ENCODE results near the gene OR10D3. TPM values are rescaled to one million over a fixed set of nuclear protein-coding genes. Genes with fewer than 3 reads are reported as not detected.
"Not testable (repeated sequence)": the region's sequence is repeated elsewhere in the genome, so short reads cannot be mapped to it uniquely, and the experiment has no call there.

OR10D3 gene
- not detected for total RNA-seq

GRCh38 chr11:124183068-124183467, at the start of gene OR10D3:
Gene OR10D3, plus strand, starts transcription at chr11:124183345. Its CDS starts 1,925 bp downstream, at chr11:124185270.
- peaks cover 29% of the 10 kb centered on the region for H3K27me3 Mint-ChIP-seq
- H3K9me3 Mint-ChIP-seq: no peaks in the 10 kb centered on the region
- ATAC-seq (replicated peaks): no peak
- no peak within 1 kb of the TSS for H3K4me3 Mint-ChIP-seq
- H3K36me3 Mint-ChIP-seq (ENCODE audit: low read depth): no peaks in the 10 kb centered on the region
- no peak within 1 kb of the TSS for H3K27ac Mint-ChIP-seq
- H3K4me1 Mint-ChIP-seq: no peaks in the 10 kb centered on the region

DNA sequence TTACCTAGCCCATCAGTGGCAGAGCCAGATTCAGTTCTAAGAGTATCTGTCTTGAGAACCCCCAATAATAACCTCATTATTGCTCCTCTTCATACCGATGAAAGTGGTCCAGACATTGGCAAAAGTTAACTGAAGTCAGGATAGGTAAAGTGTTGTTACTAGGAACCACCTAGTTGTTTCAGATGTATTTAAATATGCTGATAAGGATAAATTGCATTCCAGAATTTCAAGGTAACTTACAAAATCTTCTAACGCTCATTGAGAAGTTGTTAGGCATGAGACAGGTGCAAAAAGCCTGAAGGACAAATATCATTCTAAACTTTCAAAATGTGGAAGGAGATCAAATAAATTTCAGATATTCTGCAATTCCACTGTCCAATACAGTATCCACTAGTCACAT, 40.1 kb upstream of the OR10D3 start:
- Mint-ChIP-seq H3K9me3 (no peaks in the 10 kb centered on the region), H3K36me3 (ENCODE audit: low read depth) (peaks cover 15% of the 10 kb centered on the region), H3K27me3 (no peaks in the 10 kb centered on the region), H3K4me3 (no peak overlapping the region), H3K27ac (no peak overlapping the region), H3K4me1 (no peaks in the 10 kb centered on the region)
- ATAC-seq (replicated peaks): no peak

DNA sequence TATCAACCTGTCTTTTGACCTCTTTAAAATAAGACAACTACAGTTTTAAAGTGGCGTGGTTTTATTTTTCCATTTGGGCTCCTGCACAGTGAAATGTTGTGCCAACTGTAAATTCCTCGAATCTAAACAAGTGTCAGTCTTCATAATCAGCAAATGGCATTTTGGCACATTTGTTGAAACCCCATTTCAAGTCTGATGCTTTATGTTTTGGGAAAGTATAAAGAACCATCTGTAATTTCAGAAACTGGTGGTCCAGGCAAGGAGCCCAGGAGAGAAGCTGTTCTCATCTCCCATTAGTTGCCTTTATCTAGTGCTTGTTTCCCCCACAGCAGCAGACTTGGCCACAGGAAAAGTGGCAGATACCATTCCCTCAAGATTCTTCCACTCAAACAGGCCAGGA, 35.2 kb upstream of the OR10D3 start:
- H3K4me3 Mint-ChIP-seq: no peak overlapping the region
- H3K4me1 Mint-ChIP-seq: no peaks in the 10 kb centered on the region
- H3K36me3 Mint-ChIP-seq (ENCODE audit: low read depth): no peaks in the 10 kb centered on the region
- H3K27me3 Mint-ChIP-seq: no peaks in the 10 kb centered on the region
- no peaks in the 10 kb centered on the region for H3K9me3 Mint-ChIP-seq
- ATAC-seq (replicated peaks): no peak
- H3K27ac Mint-ChIP-seq: no peak overlapping the region

GRCh38 chr11:124150684-124151083, 32.5 kb upstream of the OR10D3 start:
- Mint-ChIP-seq H3K27me3 (no peaks in the 10 kb centered on the region), H3K4me3 (no peak overlapping the region), H3K36me3 (ENCODE audit: low read depth) (no peaks in the 10 kb centered on the region), H3K27ac (no peak overlapping the region), H3K9me3 (no peaks in the 10 kb centered on the region), H3K4me1 (no peaks in the 10 kb centered on the region)
- no peak for ATAC-seq (replicated peaks)

- ATAC-seq (replicated peaks): no peak
- no peak overlapping the region for H3K4me3 Mint-ChIP-seq
- H3K4me1 Mint-ChIP-seq: no peaks in the 10 kb centered on the region
- H3K27me3 Mint-ChIP-seq: peaks cover 4% of the 10 kb centered on the region
- no peak overlapping the region for H3K27ac Mint-ChIP-seq
- no peaks in the 10 kb centered on the region for H3K36me3 Mint-ChIP-seq (ENCODE audit: low read depth)
- no peaks in the 10 kb centered on the region for H3K9me3 Mint-ChIP-seq
These were observed 30.3 kb upstream of the OR10D3 start for GRCh38 chr11:124152770-124153407.

GRCh38 chr11:124153821-124154220, 29.3 kb upstream of the OR10D3 start:
- H3K4me3 Mint-ChIP-seq: no peak overlapping the region
- no peak for ATAC-seq (replicated peaks)
- peaks cover 8% of the 10 kb centered on the region for H3K27me3 Mint-ChIP-seq
- no peaks in the 10 kb centered on the region for H3K9me3 Mint-ChIP-seq
- no peaks in the 10 kb centered on the region for H3K36me3 Mint-ChIP-seq (ENCODE audit: low read depth)
- no peak overlapping the region for H3K27ac Mint-ChIP-seq
- H3K4me1 Mint-ChIP-seq: no peaks in the 10 kb centered on the region

DNA sequence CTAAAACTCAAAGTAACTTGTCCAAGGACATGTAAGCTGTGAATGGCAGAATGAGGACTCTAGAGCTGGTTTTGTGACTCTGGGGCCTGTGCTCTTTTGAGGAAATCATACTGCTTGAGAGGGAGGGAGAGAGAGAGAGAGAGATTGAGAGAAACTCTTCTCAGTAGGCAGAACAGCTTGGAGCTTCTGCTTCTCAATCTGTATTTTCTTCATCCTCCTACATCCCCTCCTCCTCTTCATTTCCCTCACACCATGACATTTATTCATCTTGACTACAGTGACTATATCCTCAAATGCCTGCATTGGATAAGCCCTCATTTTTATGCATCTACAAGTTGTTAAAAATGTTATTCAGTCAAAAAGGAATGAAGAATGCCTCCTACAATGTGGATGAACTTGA, 23.7 kb upstream of the OR10D3 start:
- H3K9me3 Mint-ChIP-seq: no peaks in the 10 kb centered on the region
- no peaks in the 10 kb centered on the region for H3K36me3 Mint-ChIP-seq (ENCODE audit: low read depth)
- no peak for ATAC-seq (replicated peaks)
- no peaks in the 10 kb centered on the region for H3K4me1 Mint-ChIP-seq
- no peak overlapping the region for H3K4me3 Mint-ChIP-seq
- H3K27me3 Mint-ChIP-seq: peaks cover 12% of the 10 kb centered on the region
- H3K27ac Mint-ChIP-seq: no peak overlapping the region

GRCh38 chr11:124160986-124161385, 22.2 kb upstream of the OR10D3 start:
- Mint-ChIP-seq H3K4me1 (no peaks in the 10 kb centered on the region), H3K36me3 (ENCODE audit: low read depth) (no peaks in the 10 kb centered on the region), H3K4me3 (no peak overlapping the region), H3K27ac (no peak overlapping the region), H3K27me3 (peaks cover 14% of the 10 kb centered on the region), H3K9me3 (no peaks in the 10 kb centered on the region)
- no peak for ATAC-seq (replicated peaks)

DNA sequence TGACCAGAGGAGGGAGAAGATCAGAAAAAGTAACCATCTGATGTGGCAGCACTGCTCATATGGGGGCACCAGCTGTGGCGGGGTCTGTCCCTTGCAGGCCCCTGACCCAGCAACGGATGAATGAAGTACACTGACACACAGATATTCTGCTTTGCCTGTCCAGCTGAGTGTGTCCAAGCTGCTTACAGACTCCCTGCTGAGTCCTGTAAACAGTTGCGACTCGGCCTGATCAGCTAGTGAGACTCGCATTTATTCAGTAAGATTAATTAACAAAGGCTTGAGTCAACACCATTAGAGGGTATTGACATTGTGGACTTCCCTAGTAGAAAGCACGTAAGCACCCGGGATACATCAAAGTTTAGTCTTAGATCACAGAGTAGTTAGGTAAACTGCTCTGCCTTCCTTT, 15.3 kb upstream of the OR10D3 start:
- Mint-ChIP-seq H3K27me3 (peaks cover 23% of the 10 kb centered on the region), H3K27ac (no peak overlapping the region), H3K4me1 (no peaks in the 10 kb centered on the region), H3K9me3 (no peaks in the 10 kb centered on the region), H3K36me3 (ENCODE audit: low read depth) (no peaks in the 10 kb centered on the region), H3K4me3 (no peak overlapping the region)
- no peak for ATAC-seq (replicated peaks)

GRCh38 chr11:124168796-124169195, 14.3 kb upstream of the OR10D3 start:
- no peak for ATAC-seq (replicated peaks)
- Mint-ChIP-seq H3K27ac (no peak overlapping the region), H3K4me1 (no peaks in the 10 kb centered on the region), H3K4me3 (no peak overlapping the region), H3K9me3 (no peaks in the 10 kb centered on the region), H3K27me3 (peaks cover 23% of the 10 kb centered on the region), H3K36me3 (ENCODE audit: low read depth) (no peaks in the 10 kb centered on the region)

GRCh38 chr11:124170315-124170714, 12.8 kb upstream of the OR10D3 start:
- H3K27ac Mint-ChIP-seq; H3K36me3 Mint-ChIP-seq (ENCODE audit: low read depth); H3K4me3 Mint-ChIP-seq; H3K4me1 Mint-ChIP-seq; H3K9me3 Mint-ChIP-seq; ATAC-seq (replicated peaks): not testable (repeated sequence)
- peaks cover 20% of the 10 kb centered on the region for H3K27me3 Mint-ChIP-seq

DNA sequence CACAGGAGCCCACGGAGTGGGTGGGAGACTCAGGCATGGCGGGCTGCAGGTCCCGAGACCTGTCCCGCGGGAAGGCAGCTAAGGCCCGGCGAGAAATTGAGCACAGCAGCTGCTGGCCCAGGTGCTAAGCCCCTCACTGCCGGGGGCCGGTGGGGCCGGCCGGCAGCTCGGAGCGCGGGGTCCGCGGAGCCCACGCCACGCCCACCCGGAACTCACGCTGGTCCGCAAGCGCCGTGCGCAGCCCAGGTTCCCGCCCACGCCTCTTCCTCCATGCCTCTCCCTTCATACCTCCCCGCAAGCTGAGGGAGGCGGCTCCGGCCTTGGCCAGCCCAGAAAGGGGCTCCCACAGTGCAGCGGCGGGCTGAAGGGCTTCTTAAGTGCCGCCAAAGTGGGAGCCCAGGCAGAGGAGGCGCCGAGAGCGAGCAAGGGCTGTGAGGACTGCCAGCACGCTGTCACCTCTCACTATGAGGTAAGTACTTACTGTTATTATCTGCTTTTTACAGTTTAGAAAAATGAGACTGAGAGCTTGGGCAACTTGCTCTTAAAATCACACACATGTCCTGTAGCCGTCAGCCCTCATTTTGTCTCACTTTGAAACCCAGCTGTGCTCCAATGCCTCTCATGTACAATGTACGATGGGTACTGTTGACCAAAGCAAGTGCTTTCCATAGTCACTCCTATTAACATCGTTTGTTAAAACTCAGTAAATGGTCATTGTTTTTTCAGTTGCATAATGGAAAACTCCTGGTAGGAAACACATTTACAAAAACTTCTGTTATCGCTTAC, 12.2 kb upstream of the OR10D3 start:
- H3K9me3 Mint-ChIP-seq: no peaks in the 10 kb centered on the region
- H3K4me1 Mint-ChIP-seq: no peaks in the 10 kb centered on the region
- H3K36me3 Mint-ChIP-seq (ENCODE audit: low read depth): no peaks in the 10 kb centered on the region
- H3K4me3 Mint-ChIP-seq: no peak overlapping the region
- no peak for ATAC-seq (replicated peaks)
- peaks cover 20% of the 10 kb centered on the region for H3K27me3 Mint-ChIP-seq
- H3K27ac Mint-ChIP-seq: no peak overlapping the region

DNA sequence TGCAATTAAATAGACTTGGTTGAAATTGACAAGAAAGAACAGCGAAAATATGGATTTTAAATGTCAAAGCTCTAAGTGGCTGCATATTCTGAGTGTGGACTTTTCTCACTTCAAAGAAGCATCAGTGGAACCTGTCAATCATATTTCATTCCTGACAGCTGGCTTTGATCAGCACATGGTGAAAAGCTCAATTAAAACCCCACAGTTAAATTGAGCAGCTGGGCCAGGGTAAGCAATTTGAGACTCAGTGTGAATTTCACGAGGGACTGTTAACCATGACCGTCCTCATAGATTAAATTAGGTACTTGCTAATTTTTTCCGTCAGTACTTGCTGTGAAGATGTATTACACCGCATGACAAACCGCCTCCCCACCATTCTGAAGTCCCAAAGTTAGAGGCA, 11.0 kb upstream of the OR10D3 start:
- Mint-ChIP-seq H3K27me3 (peaks cover 13% of the 10 kb centered on the region), H3K4me3 (no peak overlapping the region), H3K9me3 (no peaks in the 10 kb centered on the region), H3K27ac (no peak overlapping the region), H3K36me3 (ENCODE audit: low read depth) (no peaks in the 10 kb centered on the region), H3K4me1 (no peaks in the 10 kb centered on the region)
- no peak for ATAC-seq (replicated peaks)

- Mint-ChIP-seq H3K9me3 (no peaks in the 10 kb centered on the region), H3K4me1 (no peaks in the 10 kb centered on the region), H3K27ac (no peak overlapping the region), H3K4me3 (no peak overlapping the region), H3K27me3 (peaks cover 8% of the 10 kb centered on the region), H3K36me3 (ENCODE audit: low read depth) (no peaks in the 10 kb centered on the region)
- no peak for ATAC-seq (replicated peaks)
These were observed 10.5 kb upstream of the OR10D3 start for GRCh38 chr11:124172599-124172998.

GRCh38 chr11:124174001-124174583, 9.1 kb upstream of the OR10D3 start:
- ATAC-seq (replicated peaks): no peak
- H3K27me3 Mint-ChIP-seq: peaks cover 8% of the 10 kb centered on the region
- no peaks in the 10 kb centered on the region for H3K9me3 Mint-ChIP-seq
- H3K4me3 Mint-ChIP-seq: no peak overlapping the region
- H3K4me1 Mint-ChIP-seq: no peaks in the 10 kb centered on the region
- no peaks in the 10 kb centered on the region for H3K36me3 Mint-ChIP-seq (ENCODE audit: low read depth)
- H3K27ac Mint-ChIP-seq: no peak overlapping the region

All from activated T-helper 17 cell treated with anti-CD3 and anti-CD28 coated beads, Interleukin-2, amount 50 U/mL, for 72 hours (primary cell).